ENCODE results near the gene EMX1.

DNA sequence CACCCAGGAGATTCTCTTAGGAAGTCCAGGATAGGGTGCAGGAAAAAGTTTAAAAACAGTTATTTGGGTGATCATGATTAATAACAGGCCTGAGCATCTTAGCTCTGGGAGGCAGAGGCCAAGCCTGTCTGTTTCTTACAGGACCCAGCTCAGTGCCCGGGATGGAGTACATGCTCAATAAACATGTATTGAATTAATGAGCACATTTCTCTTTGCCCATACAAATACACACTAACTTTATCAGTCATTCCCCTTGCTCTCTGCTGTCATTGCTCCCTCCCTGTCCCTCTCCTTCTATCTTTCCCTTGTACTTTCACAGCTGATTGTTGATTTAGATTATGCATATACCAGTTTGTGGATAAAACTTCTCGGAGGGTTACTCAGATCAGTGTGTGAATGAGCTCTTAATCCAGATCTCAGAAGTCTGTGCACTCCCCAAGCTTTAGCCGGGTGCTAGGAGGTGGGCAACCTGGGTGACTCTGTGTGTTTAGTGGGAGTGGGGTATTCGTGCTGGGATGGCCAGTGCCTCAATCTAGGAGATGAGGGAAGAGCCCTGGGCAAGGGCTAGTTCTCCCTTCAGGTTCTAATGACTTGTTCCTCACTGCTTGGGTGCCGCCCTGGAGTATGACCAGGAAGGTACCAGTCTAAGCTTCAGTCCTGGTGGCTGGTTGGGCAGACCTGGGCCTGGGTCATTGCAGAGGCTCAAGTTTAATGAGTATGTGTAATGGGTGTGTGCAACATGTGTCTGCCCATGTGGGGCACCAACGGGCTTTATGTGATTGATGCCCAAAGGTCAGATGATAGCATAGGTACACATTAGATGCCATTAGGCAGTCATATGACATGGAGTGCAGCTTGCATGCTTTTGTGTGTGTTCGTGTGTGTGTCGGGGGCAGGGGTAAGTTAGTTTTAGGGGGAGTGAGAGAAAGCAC, 10.6 kb downstream of the EMX1 start:
- TF ChIP-seq EZH2 (IDR thresholded peaks at IDR 0.05; ENCODE audit: borderline replicate concordance, insufficient read depth, low read length, poor library complexity, severe bottlenecking) (no peak), POLR2AphosphoS5 (IDR thresholded peaks at IDR 0.05) (no peak), TAF1 (IDR thresholded peaks at IDR 0.05; ENCODE audit: low read depth) (no peak), SMC3 (conservative IDR thresholded peaks at IDR 0.05; ENCODE audit: poor library complexity) (no peak), MXI1 (conservative IDR thresholded peaks at IDR 0.05; ENCODE audit: poor library complexity, severe bottlenecking) (no peak)
- TF ChIP-seq, protein P1, sequence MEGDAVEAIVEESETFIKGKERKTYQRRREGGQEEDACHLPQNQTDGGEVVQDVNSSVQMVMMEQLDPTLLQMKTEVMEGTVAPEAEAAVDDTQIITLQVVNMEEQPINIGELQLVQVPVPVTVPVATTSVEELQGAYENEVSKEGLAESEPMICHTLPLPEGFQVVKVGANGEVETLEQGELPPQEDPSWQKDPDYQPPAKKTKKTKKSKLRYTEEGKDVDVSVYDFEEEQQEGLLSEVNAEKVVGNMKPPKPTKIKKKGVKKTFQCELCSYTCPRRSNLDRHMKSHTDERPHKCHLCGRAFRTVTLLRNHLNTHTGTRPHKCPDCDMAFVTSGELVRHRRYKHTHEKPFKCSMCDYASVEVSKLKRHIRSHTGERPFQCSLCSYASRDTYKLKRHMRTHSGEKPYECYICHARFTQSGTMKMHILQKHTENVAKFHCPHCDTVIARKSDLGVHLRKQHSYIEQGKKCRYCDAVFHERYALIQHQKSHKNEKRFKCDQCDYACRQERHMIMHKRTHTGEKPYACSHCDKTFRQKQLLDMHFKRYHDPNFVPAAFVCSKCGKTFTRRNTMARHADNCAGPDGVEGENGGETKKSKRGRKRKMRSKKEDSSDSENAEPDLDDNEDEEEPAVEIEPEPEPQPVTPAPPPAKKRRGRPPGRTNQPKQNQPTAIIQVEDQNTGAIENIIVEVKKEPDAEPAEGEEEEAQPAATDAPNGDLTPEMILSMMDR (IDR thresholded peaks at IDR 0.05; ENCODE audit: poor library complexity, severe bottlenecking), result no peak

Data from neural cell (in vitro differentiated cells).